ENCODE results near the gene PARD3.

PARD3 gene

DNA sequence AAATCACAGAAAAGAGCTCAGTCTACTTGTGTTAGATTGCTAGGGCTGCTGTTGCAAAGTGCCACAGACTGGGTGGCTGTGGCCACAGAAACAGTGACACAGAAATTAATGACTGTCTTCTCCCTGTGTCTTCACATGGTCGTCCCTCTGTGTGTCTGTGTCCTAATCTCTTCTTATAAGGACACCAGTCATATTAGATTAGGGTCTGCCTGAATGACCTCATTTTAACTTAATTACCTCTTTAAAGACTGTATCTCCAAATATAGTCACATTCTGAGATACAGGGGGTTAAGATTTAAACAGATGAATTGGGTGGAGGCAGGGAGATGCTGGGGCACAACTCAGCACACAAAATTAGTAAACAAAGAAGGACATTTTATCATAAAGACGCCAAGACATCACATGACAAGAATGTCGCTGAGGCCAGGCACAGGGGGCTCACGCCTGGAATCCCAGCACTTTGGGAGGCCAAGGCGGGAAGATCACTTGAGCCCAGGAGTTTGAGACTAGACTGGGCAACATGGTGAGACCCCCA lies 23.3 kb upstream of the PARD3 start:
- TF ChIP-seq, protein P1, sequence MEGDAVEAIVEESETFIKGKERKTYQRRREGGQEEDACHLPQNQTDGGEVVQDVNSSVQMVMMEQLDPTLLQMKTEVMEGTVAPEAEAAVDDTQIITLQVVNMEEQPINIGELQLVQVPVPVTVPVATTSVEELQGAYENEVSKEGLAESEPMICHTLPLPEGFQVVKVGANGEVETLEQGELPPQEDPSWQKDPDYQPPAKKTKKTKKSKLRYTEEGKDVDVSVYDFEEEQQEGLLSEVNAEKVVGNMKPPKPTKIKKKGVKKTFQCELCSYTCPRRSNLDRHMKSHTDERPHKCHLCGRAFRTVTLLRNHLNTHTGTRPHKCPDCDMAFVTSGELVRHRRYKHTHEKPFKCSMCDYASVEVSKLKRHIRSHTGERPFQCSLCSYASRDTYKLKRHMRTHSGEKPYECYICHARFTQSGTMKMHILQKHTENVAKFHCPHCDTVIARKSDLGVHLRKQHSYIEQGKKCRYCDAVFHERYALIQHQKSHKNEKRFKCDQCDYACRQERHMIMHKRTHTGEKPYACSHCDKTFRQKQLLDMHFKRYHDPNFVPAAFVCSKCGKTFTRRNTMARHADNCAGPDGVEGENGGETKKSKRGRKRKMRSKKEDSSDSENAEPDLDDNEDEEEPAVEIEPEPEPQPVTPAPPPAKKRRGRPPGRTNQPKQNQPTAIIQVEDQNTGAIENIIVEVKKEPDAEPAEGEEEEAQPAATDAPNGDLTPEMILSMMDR (IDR thresholded peaks at IDR 0.05; ENCODE audit: control insufficient read depth, extremely low read depth, insufficient read depth), result no peak
- H3K4me3 ChIP-seq (ENCODE audit: low read depth, low read length), result no peak overlapping the region
- peak; percentile 67 for DNase-seq (ENCODE audit: low read depth)

DNA sequence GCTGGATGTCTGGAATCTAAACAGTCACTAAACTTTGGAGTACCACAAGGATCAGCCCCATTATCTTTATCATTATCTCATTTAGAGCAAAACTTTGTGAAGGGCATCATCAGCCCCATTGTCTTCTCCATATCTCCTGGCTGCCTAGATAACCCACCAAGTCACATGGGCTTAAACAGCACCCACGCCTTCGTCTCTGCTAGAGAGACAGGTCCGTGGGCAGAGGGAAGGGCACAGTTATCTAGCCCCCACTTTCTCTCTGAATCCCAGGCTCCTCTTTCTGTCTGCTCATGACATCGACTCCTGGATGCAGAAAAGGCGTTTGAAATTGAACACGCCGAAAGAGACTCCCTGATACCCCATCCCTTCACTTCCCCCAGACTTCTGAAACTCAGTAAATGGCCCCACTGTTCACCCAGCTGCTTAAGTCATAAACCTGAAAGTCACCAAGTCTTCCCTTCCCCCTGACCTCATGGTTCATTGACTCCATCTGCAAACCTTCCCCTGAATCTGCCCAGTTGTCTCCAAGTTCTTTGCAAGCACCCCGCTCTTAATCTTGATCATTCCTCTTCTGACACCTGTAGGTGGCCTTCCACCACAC lies 20.9 kb upstream of the PARD3 start:
- H3K4me3 ChIP-seq (ENCODE audit: low read depth, low read length), result no peak overlapping the region
- TF ChIP-seq, protein P1 (IDR thresholded peaks at IDR 0.05; ENCODE audit: control insufficient read depth, extremely low read depth, insufficient read depth), result no peak

DNA sequence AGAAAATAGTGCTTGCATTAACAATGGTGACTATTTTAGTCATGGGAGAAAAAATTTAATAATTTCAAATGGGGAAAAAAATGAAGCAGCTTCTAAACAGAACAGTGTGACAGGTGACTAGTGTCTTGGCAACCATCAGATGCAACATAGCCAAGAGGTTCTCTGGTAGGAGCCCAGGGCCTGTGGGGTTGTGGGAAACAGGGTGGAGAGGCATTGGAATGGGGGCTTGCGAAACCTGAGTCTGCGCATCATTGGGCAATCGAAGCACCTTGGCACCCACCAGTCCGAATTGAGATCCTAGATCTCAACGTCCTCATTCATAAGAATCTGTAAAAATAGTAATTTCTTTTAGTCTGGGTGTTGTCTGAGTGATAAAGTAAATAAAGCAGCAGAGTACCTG lies 19.2 kb upstream of the PARD3 start:
- H3K4me3 ChIP-seq (ENCODE audit: low read depth, low read length), result no peak overlapping the region
- TF ChIP-seq, protein P1 (IDR thresholded peaks at IDR 0.05; ENCODE audit: control insufficient read depth, extremely low read depth, insufficient read depth), result no peak
- DNase-seq (ENCODE audit: low read depth), result no peak

More for the DNA sequence above, 20.9 kb upstream of the PARD3 start:
- no peak for DNase-seq (ENCODE audit: low read depth)

DNA sequence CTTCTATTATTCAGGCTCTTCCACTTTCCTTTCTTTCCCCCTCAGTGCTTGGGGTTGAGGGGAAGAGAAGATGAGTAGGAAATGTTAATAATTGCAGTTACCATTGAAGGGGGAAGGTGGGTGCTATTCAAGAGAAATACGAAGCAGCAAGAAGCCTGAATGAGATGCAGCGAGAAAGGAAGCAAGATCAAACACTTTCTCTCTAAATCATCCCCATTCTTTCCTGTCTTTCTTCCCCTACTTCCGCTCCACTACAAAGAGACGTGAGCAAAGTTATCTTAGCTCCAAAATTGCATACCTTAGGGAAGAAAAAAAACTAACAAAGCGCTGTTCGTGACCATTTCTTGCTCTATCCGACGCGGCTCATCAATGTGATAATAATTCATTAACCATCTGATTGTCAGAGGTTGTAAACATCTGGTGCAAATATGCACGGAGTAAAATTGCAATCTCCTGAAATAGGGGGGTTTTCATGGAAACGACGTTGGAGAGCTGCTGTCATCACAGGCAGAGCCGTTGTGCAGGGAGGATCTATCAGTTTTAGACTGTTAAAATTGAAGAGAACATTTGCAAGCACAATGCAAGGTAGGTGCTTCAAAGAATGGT lies 15.2 kb upstream of the PARD3 start:
- TF ChIP-seq, protein P1 (IDR thresholded peaks at IDR 0.05; ENCODE audit: control insufficient read depth, extremely low read depth, insufficient read depth), result no peak
- no peak overlapping the region for H3K4me3 ChIP-seq (ENCODE audit: low read depth, low read length)
- no peak for DNase-seq (ENCODE audit: low read depth)

DNA sequence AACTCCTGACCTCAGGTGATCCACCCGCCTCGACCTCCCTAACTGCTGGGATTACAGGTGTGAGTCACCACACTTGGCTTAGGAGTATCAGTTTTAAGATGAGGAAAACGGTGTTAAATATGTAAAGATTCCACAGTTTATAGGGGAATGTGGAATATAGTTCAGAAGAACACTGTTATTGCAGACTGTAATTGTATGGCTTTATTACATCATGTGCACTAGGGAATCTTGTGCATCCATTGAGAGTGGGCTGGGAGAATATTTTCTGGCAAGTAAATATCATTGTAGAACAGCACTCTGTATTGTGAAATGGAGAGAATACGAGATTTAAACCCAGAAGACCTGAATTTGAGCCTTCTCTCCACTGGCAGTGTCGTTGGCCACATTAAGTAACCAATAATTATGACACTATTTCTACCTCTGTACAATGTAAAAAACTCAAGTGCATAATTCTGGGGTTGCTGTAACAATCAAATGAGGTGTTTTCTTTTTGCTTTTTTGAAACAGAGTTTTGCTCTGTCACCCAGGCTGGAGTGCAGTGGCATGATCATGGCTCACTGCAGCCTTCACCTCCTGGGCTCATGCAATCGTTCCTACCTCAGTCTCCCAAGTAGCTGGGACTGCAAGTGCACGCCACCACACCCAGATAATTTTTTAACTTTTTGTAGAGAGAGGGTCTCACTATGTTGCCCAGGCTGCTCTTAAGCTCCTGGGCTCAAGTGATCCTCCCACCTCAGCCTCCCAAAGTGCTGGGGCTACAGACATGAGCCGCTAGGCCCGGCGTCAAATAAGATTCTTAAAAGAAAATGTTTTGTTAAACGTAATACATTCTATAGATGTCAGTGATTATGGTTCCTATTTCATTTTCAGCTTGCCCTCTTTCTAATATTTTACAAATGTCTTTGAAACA lies 12.0 kb upstream of the PARD3 start:
- TF ChIP-seq, protein P1 (IDR thresholded peaks at IDR 0.05; ENCODE audit: control insufficient read depth, extremely low read depth, insufficient read depth), result no peak
- no peak for DNase-seq (ENCODE audit: low read depth)
- H3K4me3 ChIP-seq (ENCODE audit: low read depth, low read length), result no peak overlapping the region

DNA sequence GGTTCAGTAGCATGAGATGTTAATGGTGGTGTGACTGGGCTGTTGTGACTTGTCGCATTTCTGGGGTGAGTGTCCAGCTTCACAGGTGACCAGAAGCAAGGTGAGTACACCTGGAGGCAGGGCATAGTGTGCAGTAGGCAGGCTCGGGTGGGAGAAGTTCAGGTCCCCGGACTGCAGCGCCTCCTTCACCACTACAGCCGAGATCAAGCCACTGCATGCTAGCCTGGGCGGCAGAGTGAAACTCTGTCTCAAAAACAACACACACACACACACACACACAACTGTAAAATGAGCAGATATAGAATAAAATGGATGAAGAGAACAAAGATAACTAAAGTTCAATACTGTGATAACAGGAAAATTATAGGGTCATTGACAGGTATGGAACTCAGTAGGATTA lies 11.1 kb upstream of the PARD3 start:
- DNase-seq (ENCODE audit: low read depth), result no peak
- H3K4me3 ChIP-seq (ENCODE audit: low read depth, low read length), result no peak overlapping the region
- TF ChIP-seq, protein P1 (IDR thresholded peaks at IDR 0.05; ENCODE audit: control insufficient read depth, extremely low read depth, insufficient read depth), result no peak
